ENCODE results near the gene RAVER2. TPM values are rescaled to one million over a fixed set of nuclear protein-coding genes. Genes with fewer than 3 reads are reported as not detected.

Gene RAVER2
- total RNA-seq, 1 donor from 2014 or later: 28.3 TPM

GRCh38 chr1:64878931-64879611 lies 134.2 kb downstream of the RAVER2 start:
- DNase-seq: no peak

- no peak for DNase-seq
These were observed 135.6 kb downstream of the RAVER2 start for GRCh38 chr1:64880449-64880848.

GRCh38 chr1:64881281-64881680 lies 136.4 kb downstream of the RAVER2 start:
- no peak for DNase-seq

Other genes with a start within 250 kb of the RAVER2 start
- gene JAK1, start 221.5 kb downstream of the RAVER2 start, total RNA-seq: 85.6 TPM

All from tongue (tissue), 2 donors.